IPS-18c (cell line): Measurements from ENCODE around the gene JARID2.

Experiments used
- H3K4me3 ChIP-seq: 2 replicates; pipeline ENCODE4 v1.7.0; 2013; ENCODE audit warnings: low read depth, mild to moderate bottlenecking, low read length, moderate library complexity; ENCODE audit not compliant: insufficient read depth
- H3K9me3 ChIP-seq: one replicate; pipeline ENCODE4 v1.6.1; 2013; ENCODE audit warnings: mild to moderate bottlenecking, low read length, moderate library complexity; ENCODE audit not compliant: control insufficient read depth, insufficient read depth

The JARID2 gene

DNA sequence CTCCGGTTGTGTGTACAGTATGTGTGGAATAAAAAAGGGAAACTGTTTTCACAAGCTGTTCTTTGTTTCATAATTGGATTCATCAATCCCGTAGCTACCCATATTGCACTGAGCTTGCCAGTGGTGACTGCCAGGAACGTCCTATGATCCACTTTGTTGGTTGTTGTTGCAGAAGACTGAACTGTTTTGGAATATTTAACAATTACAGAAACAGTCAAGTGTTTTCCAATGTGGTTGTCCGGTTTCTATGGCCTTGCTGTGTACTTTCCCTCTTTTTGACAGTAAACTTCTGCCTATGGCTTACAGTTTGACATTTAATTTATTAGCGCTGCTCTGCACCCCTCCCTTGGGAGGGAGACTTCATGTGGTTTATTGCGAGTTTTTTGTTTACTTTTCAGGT, 275.7 kb downstream of the JARID2 start:
- no peak overlapping the region for H3K4me3 ChIP-seq
- H3K9me3 ChIP-seq, result no peaks in the 10 kb centered on the region

DNA sequence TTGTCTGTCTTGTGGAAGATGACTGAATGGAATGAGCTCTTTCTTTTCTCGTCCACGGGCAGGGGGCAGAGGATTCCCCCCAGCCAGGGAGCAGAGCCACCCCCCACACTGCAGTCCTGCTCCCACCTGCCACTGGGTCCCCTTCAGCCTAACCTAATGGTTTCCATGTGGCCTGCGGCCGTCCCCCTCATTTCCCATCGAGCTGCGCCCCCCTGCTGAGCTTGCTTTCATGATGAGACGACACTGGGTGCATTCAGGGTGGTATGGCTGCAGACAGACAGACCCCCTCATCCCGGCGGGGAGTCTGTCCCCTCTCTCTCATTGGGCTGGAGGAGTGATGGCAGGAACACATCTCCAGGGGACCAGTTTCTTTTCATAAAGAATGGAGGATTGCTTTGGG, 276.2 kb downstream of the JARID2 start:
- Histone ChIP-seq H3K4me3 (no peak overlapping the region), H3K9me3 (no peaks in the 10 kb centered on the region)

- Histone ChIP-seq H3K9me3 (no peaks in the 10 kb centered on the region), H3K4me3 (no peak overlapping the region)
These were observed 276.6 kb downstream of the JARID2 start for GRCh38 chr6:15522427-15522826.

GRCh38 chr6:15522856-15523529, 277.1 kb downstream of the JARID2 start:
- no peaks in the 10 kb centered on the region for H3K9me3 ChIP-seq

GRCh38 chr6:15523679-15524630, 278.1 kb downstream of the JARID2 start:
- no peak overlapping the region for H3K4me3 ChIP-seq
- H3K9me3 ChIP-seq, result no peaks in the 10 kb centered on the region

More at GRCh38 chr6:15522856-15523529, 277.1 kb downstream of the JARID2 start:
- no peak overlapping the region for H3K4me3 ChIP-seq

DNA sequence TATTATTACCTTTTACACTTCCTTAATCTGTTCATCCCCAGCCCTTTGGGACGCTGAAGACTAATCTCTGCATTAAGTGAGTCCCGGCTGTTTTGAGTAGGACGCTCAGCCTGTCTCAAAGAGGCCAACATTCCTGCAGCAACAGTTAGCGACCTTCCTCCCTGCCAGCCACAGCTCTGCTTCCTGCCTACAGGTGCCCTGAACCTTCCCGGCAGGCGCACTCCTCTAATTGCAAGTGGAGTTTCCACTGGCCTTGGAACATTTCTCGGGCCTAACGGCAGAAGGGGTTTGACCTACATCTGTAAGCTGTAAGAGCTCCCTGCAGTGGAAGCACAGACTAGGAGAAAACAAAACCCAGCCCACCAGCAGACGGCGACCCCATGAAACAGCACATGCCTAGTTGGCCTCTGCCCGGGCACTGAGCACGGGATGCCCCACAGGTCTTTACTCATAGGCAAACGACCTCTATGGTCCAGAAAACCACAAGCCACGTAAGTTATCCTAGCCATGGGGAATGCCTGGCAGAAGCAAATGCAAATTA, 279.1 kb downstream of the JARID2 start:
- H3K4me3 ChIP-seq, result no peak overlapping the region
- no peaks in the 10 kb centered on the region for H3K9me3 ChIP-seq

DNA sequence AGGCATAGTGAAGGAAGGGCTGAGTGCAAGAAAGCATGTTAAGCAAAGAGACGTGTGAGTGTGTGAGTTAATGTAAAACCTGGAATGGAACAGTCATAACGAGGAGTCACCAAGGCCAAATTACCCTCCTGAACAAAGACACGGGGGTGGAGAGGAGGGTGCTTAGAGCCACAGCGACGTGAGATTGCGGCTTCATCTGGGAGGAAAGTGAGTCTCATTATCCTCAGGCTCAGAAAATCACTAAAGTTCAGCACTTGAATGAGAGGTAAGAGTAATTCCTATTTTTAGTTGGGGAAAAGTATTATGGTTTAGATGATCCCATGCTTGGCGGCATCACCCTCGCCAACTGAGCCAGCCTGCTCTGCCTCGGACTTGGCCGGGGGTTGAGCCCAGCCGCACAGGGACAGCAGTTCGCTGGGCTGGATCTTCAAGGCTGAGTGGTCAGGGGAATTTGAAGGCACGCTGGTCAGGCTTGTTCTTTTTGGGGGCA, 280.4 kb downstream of the JARID2 start:
- H3K4me3 ChIP-seq, result no peak overlapping the region
- H3K9me3 ChIP-seq, result no peaks in the 10 kb centered on the region

- H3K9me3 ChIP-seq, result no peaks in the 10 kb centered on the region
- H3K4me3 ChIP-seq, result no peak overlapping the region
These were observed 282.2 kb downstream of the JARID2 start for GRCh38 chr6:15527838-15528617.

- Histone ChIP-seq H3K9me3 (no peaks in the 10 kb centered on the region), H3K4me3 (no peak overlapping the region)
These were observed 283.0 kb downstream of the JARID2 start for GRCh38 chr6:15528870-15529269.

DNA sequence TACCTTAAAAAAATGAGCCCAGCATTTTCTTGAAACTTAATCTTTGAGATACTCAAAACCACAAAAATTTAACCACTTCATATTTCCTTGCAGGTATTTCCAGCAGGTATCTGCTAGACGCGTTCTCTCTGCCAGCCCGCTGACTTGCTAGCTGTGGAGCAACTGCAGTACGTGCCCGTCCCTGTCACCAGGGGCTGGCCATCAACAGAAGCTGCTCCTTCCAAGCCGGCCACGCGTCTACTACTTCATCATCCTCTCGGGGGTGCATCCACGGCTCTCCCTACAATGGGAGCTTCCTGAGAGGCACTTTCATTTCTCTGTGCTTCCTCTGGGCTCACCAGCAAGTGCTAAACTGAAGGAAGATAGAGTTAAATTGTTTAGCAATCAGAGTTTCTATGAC, 284.5 kb downstream of the JARID2 start:
- H3K4me3 ChIP-seq, result no peak overlapping the region
- no peaks in the 10 kb centered on the region for H3K9me3 ChIP-seq

DNA sequence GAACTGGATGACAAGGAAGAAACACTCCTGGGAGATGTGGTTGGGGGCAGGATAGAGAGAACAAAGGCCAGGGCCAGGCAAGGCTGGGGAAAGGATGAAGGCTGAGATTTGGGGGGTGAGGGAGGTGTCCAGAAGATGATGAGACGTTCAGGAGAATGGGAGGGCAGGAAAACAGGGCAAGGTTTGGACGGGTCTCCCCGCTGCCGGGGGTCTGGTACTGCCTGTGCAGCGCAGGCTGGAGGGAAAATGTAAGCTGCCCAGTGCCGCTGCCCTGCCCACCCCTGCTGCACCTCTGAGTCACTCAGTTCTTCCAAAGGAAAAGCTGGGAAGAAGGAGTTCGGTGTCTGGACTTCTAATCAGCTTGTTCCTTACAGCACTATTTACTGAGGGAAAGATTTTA, 286.1 kb downstream of the JARID2 start:
- no peak overlapping the region for H3K4me3 ChIP-seq
- no peaks in the 10 kb centered on the region for H3K9me3 ChIP-seq

- H3K4me3 ChIP-seq, result no peak overlapping the region
- H3K9me3 ChIP-seq, result peaks cover 2% of the 10 kb centered on the region
These were observed 287.6 kb downstream of the JARID2 start for GRCh38 chr6:15533379-15534026.

DNA sequence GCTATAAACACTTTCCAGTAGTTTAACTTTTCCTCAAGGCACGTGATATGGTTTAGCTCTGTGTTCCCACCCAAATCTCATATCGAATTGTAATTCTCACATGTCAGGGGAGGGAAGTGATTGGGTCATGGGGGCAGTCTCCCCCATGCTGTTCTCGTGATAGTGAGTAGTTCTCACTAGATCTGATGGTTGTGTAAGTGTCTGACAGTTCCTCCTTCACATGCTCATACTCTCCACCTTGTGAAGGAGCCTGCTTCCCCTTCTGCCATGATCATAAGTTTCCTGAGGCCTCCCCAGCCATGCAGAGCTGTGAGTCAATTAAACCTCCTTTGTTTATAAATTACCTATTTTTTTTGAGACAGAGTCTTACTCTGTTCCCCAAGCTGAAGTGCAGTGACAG, 289.1 kb downstream of the JARID2 start:
- H3K9me3 ChIP-seq, result peaks cover 2% of the 10 kb centered on the region
- no peak overlapping the region for H3K4me3 ChIP-seq

GRCh38 chr6:15535495-15536197, 289.8 kb downstream of the JARID2 start:
- Histone ChIP-seq H3K4me3 (no peak overlapping the region), H3K9me3 (peaks cover 2% of the 10 kb centered on the region)

DNA sequence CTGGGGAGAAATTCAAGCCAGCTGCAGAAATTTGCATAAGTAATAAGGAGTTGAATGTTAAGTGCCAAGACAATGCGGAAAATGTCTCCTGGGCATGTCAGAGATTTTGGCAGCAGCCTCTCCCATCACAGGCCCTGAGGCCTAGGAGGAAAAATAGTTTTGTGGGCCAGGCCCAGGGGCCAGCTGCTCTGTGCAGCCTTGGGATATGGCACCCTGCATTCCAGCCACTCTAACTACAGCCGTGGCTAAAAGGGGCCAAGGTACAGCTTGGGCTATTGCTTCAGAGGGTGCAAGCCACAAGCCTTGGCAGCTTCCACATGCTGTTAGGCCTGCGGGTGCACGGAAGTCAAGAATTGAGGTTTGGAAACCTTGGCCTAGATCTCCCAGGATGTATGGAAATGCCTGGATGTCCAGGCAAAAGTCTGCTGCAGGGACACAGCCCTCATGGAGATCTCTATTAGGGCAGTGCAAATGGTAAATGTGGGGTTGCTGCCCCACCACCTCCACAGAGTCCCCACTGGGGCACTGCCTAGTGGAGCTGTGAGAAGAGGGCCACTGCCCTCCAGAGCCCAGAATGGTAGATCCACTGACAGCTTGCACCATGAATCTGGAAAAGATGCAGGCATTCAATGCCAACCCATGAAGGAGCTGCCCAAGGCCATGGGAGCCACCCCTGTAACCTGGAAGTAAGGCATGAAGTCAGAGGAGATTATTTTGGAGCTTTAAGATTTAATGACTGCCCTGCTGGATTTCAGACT, 290.5 kb downstream of the JARID2 start:
- Histone ChIP-seq H3K9me3 (peaks cover 2% of the 10 kb centered on the region), H3K4me3 (no peak overlapping the region)

GRCh38 chr6:15538106-15538505, 292.2 kb downstream of the JARID2 start:
- no peak overlapping the region for H3K4me3 ChIP-seq
- H3K9me3 ChIP-seq, result peaks cover 2% of the 10 kb centered on the region
